AG10803 (cell line): Measurements from ENCODE around the gene CRB2.

ENCODE experiments used
- DNase-seq: peaks from one replicate; pipeline ENCODE4 v3.0.0; 2010; ENCODE audit warnings: low read depth
- H3K4me3 ChIP-seq: 2 replicates; pipeline ENCODE4 v1.5.1; 2011; ENCODE audit warnings: mild to moderate bottlenecking, low read length, control low read depth
- CTCF ChIP-seq: conservative IDR thresholded peaks from 2 replicates; pipeline ENCODE4 v1.5.1; 2011; ENCODE audit warnings: mild to moderate bottlenecking, low read length, control low read depth, inconsistent platforms

Gene CRB2

GRCh38 chr9:123382653-123383511 is 26.9 kb downstream of the CRB2 start:
- no peak for TF ChIP-seq CTCF
- DNase-seq: no peak
- no peak overlapping the region for H3K4me3 ChIP-seq

DNA sequence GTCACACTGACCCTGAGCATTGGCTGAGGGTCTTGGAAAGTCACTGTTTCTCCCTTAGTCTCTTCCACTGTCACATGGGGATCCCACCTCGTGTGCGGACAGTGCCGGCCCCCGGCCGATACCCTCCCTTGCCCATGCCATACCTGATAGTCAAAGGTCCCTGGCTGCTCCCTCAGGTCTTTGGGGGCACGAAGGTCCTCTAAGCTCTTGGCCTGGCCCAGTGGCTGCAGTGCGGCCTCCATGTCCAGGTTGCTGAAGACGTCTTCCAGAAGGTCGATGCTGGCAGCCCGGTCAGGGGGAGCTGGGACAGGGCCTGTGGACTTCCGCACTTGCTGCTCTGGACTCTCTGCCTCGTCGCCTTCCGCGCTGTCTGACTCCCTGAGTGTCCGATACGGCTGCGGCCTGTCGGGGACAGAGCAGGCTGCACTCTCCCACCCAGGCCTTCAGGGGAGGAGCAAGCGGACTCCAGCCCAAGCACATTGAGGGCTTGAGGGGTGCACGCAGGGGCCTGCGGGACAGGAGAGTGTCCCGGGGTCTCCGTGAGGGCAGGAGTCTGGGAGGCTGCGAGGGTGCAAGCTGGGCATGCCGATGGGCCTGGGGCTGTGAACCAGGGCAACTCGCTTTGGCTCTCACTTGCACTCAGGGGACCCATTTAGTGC is 27.6 kb downstream of the CRB2 start:
- no peak for DNase-seq
- no peak for TF ChIP-seq CTCF
- no peak overlapping the region for H3K4me3 ChIP-seq

DNA sequence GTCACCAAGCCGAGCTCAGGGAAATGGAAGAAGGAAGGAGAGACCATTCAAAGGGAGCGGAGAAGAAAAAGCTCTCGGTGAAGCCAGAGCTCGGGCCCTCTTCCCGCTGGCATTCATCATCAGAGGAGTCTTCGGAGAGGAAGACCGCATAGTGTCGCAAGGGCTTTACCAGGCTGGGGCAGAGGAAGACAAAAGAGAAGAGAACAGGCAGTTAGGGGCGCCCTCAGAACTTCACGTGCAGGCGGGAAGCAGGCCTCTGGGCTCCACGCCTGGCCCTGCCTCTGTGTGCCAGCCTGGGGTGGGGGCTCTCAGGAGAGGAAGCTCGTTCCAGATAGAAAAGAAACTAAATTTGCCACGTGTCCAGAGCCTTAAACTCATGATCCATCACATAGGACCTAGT is 31.7 kb downstream of the CRB2 start:
- H3K4me3 ChIP-seq: no peak overlapping the region
- no peak for TF ChIP-seq CTCF
- DNase-seq: no peak

DNA sequence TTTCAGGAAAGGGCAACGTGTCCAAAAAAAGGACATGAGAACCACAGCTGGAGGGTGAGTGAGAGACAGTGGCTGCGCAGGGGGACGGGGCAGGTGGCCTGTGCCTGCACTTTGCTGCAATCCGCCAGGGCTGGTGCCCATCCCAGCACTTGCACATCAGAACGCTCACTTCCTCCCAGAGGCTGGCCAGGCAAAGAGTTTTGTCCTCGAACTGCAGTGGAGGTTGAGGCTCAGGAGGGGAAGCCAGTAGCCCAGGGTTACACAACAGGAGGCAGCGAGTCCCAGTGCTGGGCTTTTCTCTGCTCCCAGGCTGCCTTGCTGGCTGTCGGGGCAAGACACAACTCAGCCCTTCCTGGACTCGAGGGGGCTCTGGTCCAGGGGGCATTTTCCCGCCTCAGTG is 33.1 kb downstream of the CRB2 start:
- DNase-seq: no peak
- no peak for TF ChIP-seq CTCF
- no peak overlapping the region for H3K4me3 ChIP-seq

DNA sequence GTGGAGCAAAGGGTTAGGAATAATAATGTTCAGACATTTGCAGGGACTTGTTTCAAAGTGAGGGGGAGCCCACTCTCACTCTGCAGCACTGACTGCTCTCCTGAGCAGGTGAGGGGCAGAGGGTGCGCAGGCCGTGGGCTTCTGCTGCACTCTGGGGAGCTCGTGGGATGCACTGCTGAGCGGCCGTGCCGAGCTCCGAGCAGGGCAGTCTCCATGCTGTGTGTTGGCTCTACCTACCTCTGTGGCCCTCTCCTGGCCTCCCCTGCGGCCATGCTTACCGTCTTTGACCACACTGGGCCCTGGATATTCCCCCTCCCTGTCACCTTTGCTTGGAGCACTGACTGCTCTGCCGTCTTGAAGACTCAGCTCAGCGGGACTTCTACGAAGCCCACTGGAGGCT is 33.7 kb downstream of the CRB2 start:
- no peak for TF ChIP-seq CTCF

GRCh38 chr9:123390337-123391135 is 34.5 kb downstream of the CRB2 start:
- TF ChIP-seq CTCF: no peak

More for the DNA sequence above, 33.7 kb downstream of the CRB2 start:
- H3K4me3 ChIP-seq: no peak overlapping the region
- DNase-seq: no peak

More at GRCh38 chr9:123390337-123391135, 34.5 kb downstream of the CRB2 start:
- H3K4me3 ChIP-seq: no peak overlapping the region
- DNase-seq: no peak
